Mesendoderm (in vitro differentiated cells): Measurements from ENCODE around the gene DIP2A.

Experiments
- DNase-seq: peaks from one replicate; pipeline ENCODE4 v3.0.0; 2013
- H2AK5ac ChIP-seq: 2 replicates; pipeline ENCODE4 v1.6.1; 2013; ENCODE audit warnings: low read length, inconsistent platforms
- H2BK120ac ChIP-seq: 2 replicates; pipeline ENCODE4 v1.6.1; 2013; ENCODE audit warnings: low read depth, mild to moderate bottlenecking, low read length, moderate library complexity, mixed read lengths
- H2BK15ac ChIP-seq: replicated peaks from 2 replicates; pipeline ENCODE4 v1.6.1; 2013; ENCODE audit warnings: low read depth, mild to moderate bottlenecking, moderate library complexity
- H2BK5ac ChIP-seq: 2 replicates; pipeline ENCODE4 v1.6.1; 2013; ENCODE audit warnings: low read length, inconsistent platforms
- H3K18ac ChIP-seq: 2 replicates; pipeline ENCODE4 v1.6.1; 2013; ENCODE audit warnings: mild to moderate bottlenecking, low read length, mixed read lengths
- H3K23ac ChIP-seq: one replicate; pipeline ENCODE4 v1.6.1; 2013; ENCODE audit warnings: low read length
- H3K27ac ChIP-seq: 2 replicates; pipeline ENCODE4 v1.5.1; 2013; ENCODE audit warnings: low read depth, mild to moderate bottlenecking, inconsistent platforms, low read length, moderate library complexity
- H3K27me3 ChIP-seq: 2 replicates; pipeline ENCODE4 v1.6.1; 2013; ENCODE audit warnings: low read length, control low read depth, mild to moderate bottlenecking, inconsistent platforms; ENCODE audit not compliant: insufficient read depth, poor library complexity
- H3K36me3 ChIP-seq: 2 replicates; pipeline ENCODE4 v1.6.1; 2013; ENCODE audit warnings: low read length, inconsistent platforms; ENCODE audit not compliant: control insufficient read depth, insufficient read depth
- H3K4ac ChIP-seq: one replicate; pipeline ENCODE4 v1.6.1; 2013; ENCODE audit warnings: low read depth, mild to moderate bottlenecking, low read length, moderate library complexity
- H3K4me1 ChIP-seq: 2 replicates; pipeline ENCODE4 v1.6.1; 2013; ENCODE audit warnings: low read depth, low read length, inconsistent platforms; ENCODE audit not compliant: control insufficient read depth
- H3K4me2 ChIP-seq: 2 replicates; pipeline ENCODE4 v1.6.1; 2013; ENCODE audit warnings: low read length
- H3K4me3 ChIP-seq: 2 replicates; pipeline ENCODE4 v1.5.1; 2013; ENCODE audit warnings: mild to moderate bottlenecking, low read length
- H3K56ac ChIP-seq: one replicate; pipeline ENCODE4 v1.6.1; 2013; ENCODE audit warnings: low read length
- H3K79me1 ChIP-seq: 2 replicates; pipeline ENCODE4 v1.6.1; 2013; ENCODE audit warnings: low read length, inconsistent platforms
- H3K79me2 ChIP-seq: 2 replicates; pipeline ENCODE4 v1.6.1; 2013; ENCODE audit warnings: mild to moderate bottlenecking, low read length; ENCODE audit not compliant: control insufficient read depth, insufficient read depth
- H3K9ac ChIP-seq: 2 replicates; pipeline ENCODE4 v1.6.1; 2013; ENCODE audit warnings: low read length, inconsistent platforms
- H4K5ac ChIP-seq: one replicate; pipeline ENCODE4 v1.6.1; 2013; ENCODE audit warnings: low read length
- H4K8ac ChIP-seq: one replicate; pipeline ENCODE4 v1.6.1; 2013; ENCODE audit warnings: low read depth, mild to moderate bottlenecking, control low read depth, low read length, moderate library complexity
- WGBS: extraction: QIAGEN DNeasy Blood & Tissue Kit; methylation state at CpG from one replicate; pipeline ENCODE4 v1.1.7; 2013; ENCODE audit warnings: low lambda C conversion rate, missing lambda C conversion rate; ENCODE audit not compliant: insufficient coverage; ENCODE audit errors: extremely low coverage; 5-methylcytosine and 5-hydroxymethylcytosine counted together

Gene DIP2A

DNA sequence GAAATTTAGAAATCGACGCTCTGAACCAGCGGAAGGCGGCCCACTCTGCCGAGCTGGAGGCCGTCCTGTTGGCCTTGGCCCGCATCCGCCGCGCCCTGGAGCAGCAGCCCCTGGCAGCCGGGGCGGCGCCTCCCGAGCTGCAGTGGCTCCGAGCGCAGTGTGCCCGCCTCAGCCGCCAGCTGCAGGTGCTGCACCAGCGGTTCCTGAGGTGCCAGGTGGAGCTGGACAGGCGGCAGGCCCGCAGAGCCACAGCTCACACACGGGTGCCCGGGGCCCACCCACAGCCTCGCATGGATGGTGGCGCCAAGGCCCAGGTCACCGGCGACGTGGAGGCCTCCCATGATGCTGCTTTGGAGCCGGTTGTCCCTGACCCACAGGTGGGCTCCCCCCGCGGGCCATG lies 47.0 kb upstream of the DIP2A start:
- peaks cover 9% of the 10 kb centered on the region for H3K36me3 ChIP-seq
- H3K4me3 ChIP-seq = no peak overlapping the region
- no peak overlapping the region for H3K56ac ChIP-seq
- H3K9ac ChIP-seq = no peak overlapping the region
- no peaks in the 10 kb centered on the region for H3K79me2 ChIP-seq
- H3K4ac ChIP-seq = no peak overlapping the region
- no peak overlapping the region for H3K4me2 ChIP-seq
- DNase-seq = no peak
- H4K8ac ChIP-seq = no peak overlapping the region
- no peak overlapping the region for H2BK120ac ChIP-seq
- H3K4me1 ChIP-seq = no peaks in the 10 kb centered on the region
- H4K5ac ChIP-seq = no peak overlapping the region
- no peak overlapping the region for H3K27ac ChIP-seq
- no peaks in the 10 kb centered on the region for H3K79me1 ChIP-seq
- H2BK5ac ChIP-seq = no peak overlapping the region
- H2AK5ac ChIP-seq = no peak overlapping the region
- no peak overlapping the region for H3K23ac ChIP-seq
- no peak overlapping the region for H3K18ac ChIP-seq
- WGBS = no CpG with 5 or more reads among the region's 31 CpGs
- no peaks in the 10 kb centered on the region for H3K27me3 ChIP-seq
- H2BK15ac ChIP-seq = no peak overlapping the region

DNA sequence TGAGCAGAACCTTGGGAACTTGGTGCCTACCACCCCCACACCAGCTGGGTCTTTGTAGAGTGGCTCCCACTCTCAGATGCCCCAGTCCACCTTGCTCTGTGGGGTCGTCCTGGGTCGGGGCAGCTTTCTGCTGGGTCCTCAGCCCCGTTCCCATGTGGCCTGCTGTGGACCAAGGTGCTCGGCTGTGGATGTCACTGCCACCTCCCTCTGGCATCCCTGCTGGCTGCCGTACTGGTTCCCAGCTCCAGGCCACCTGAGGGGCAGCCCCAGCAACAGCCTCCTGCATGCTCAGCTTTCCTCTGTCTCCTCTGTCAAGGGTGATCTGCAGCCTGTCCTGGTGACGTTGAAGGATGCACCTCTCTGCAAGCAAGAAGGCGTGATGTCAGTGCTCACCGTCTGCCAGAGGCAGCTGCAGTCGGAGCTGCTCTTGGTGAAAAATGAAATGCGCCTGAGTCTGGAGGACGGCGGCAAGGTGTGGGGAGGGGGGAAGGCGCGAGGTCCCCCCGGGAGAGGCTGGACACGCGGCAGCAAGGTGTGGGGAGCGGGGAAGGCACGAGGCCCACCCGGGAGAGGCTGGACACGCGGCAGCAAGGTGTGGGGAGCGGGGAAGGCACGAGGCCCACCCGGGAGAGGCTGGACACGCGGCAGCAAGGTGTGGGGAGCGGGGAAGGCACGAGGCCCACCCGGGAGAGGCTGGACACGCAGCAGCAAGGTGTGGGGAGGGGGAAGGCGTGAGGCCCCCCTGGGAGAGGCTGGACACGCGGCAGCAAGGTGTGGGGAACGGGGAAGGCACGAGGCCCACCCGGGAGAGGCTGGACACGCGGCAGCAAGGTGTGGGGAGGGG lies 45.9 kb upstream of the DIP2A start:
- Histone ChIP-seq H3K79me2 (no peaks in the 10 kb centered on the region), H2AK5ac (no peak overlapping the region), H3K4me2 (no peak overlapping the region), H3K4ac (no peak overlapping the region), H3K18ac (no peak overlapping the region), H4K5ac (no peak overlapping the region), H4K8ac (no peak overlapping the region), H2BK120ac (no peak overlapping the region), H3K56ac (no peak overlapping the region), H3K4me3 (no peak overlapping the region), H3K36me3 (peaks cover 11% of the 10 kb centered on the region), H3K9ac (no peak overlapping the region), H3K27me3 (no peaks in the 10 kb centered on the region), H3K23ac (no peak overlapping the region), H3K79me1 (no peaks in the 10 kb centered on the region), H3K27ac (no peak overlapping the region), H3K4me1 (no peaks in the 10 kb centered on the region), H2BK15ac (no peak overlapping the region), H2BK5ac (no peak overlapping the region)
- WGBS = no CpG with 5 or more reads among the region's 39 CpGs
- no peak for DNase-seq

GRCh38 chr21:46413365-46413696 lies 45.4 kb upstream of the DIP2A start:
- no peak for DNase-seq
- Histone ChIP-seq H2BK5ac (no peak overlapping the region), H2BK15ac (no peak overlapping the region), H3K9ac (no peak overlapping the region), H2AK5ac (no peak overlapping the region), H3K36me3 (peaks cover 12% of the 10 kb centered on the region), H3K4ac (no peak overlapping the region), H3K27ac (no peak overlapping the region), H3K18ac (no peak overlapping the region), H3K23ac (no peak overlapping the region), H3K56ac (no peak overlapping the region), H3K4me2 (no peak overlapping the region), H3K79me1 (no peaks in the 10 kb centered on the region), H3K27me3 (no peaks in the 10 kb centered on the region), H2BK120ac (no peak overlapping the region), H4K5ac (no peak overlapping the region), H3K4me3 (no peak overlapping the region), H3K4me1 (no peaks in the 10 kb centered on the region), H3K79me2 (no peaks in the 10 kb centered on the region), H4K8ac (no peak overlapping the region)
- WGBS = no CpG with 5 or more reads among the region's 9 CpGs

- Histone ChIP-seq H3K4me3 (no peak overlapping the region), H4K8ac (no peak overlapping the region), H3K4me1 (no peaks in the 10 kb centered on the region), H2BK120ac (no peak overlapping the region), H2BK5ac (no peak overlapping the region), H2BK15ac (no peak overlapping the region), H2AK5ac (no peak overlapping the region), H3K4ac (no peak overlapping the region), H3K23ac (no peak overlapping the region), H3K79me2 (no peaks in the 10 kb centered on the region), H3K27me3 (no peaks in the 10 kb centered on the region), H3K4me2 (no peak overlapping the region), H3K79me1 (no peaks in the 10 kb centered on the region), H4K5ac (no peak overlapping the region), H3K56ac (no peak overlapping the region), H3K9ac (no peak overlapping the region), H3K18ac (no peak overlapping the region), H3K36me3 (peaks cover 12% of the 10 kb centered on the region), H3K27ac (no peak overlapping the region)
- no peak for DNase-seq
- WGBS = no CpG with 5 or more reads among the region's 13 CpGs
Measured at GRCh38 chr21:46414965-46415275, 43.8 kb upstream of the DIP2A start.

DNA sequence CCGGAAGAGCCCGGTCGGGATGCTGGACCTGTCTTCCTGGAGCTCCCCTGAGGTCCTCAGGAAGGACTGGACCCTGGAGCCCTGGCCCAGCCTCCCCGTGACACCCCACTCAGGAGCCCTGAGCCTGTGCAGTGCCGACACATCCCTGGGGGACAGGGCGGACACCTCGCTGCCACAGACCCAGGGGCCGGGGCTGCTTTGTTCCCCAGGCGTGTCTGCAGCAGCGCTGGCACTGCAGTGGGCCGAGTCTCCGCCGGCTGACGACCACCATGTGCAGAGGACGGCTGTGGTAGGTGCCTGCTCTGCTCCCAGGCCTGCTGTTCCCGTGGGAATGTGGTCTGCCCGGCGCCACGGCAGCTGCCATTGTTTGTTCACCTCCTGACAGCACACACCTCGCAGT lies 42.1 kb upstream of the DIP2A start:
- no peak overlapping the region for H2BK120ac ChIP-seq
- H2BK15ac ChIP-seq = no peak overlapping the region
- DNase-seq = no peak
- H3K4ac ChIP-seq = no peak overlapping the region
- H3K79me1 ChIP-seq = no peaks in the 10 kb centered on the region
- H3K56ac ChIP-seq = no peak overlapping the region
- H3K18ac ChIP-seq = no peak overlapping the region
- H3K27me3 ChIP-seq = no peaks in the 10 kb centered on the region
- peaks cover 11% of the 10 kb centered on the region for H3K36me3 ChIP-seq
- no peak overlapping the region for H3K4me2 ChIP-seq
- H3K4me1 ChIP-seq = no peaks in the 10 kb centered on the region
- no peak overlapping the region for H3K4me3 ChIP-seq
- H3K23ac ChIP-seq = no peak overlapping the region
- no peak overlapping the region for H2AK5ac ChIP-seq
- H3K79me2 ChIP-seq = no peaks in the 10 kb centered on the region
- H4K5ac ChIP-seq = no peak overlapping the region
- H4K8ac ChIP-seq = no peak overlapping the region
- no peak overlapping the region for H3K27ac ChIP-seq
- H3K9ac ChIP-seq = no peak overlapping the region
- WGBS = no CpG with 5 or more reads among the region's 20 CpGs
- no peak overlapping the region for H2BK5ac ChIP-seq
